GM19043 (cell line): ENCODE measurements around the gene ZFYVE28.

Experiments
- ATAC-seq: cut with Tn5 transposase; IDR thresholded peaks from one replicate; pipeline ENCODE4 v1.9.1; 2021; ENCODE audit warnings: low read depth; ENCODE audit not compliant: unreplicated experiment

The ZFYVE28 gene

GRCh38 chr4:2335729-2336101 lies 82.7 kb downstream of the ZFYVE28 start:
- ATAC-seq, result no peak

- no peak for ATAC-seq
These were observed 83.4 kb downstream of the ZFYVE28 start for GRCh38 chr4:2334826-2335728.

DNA sequence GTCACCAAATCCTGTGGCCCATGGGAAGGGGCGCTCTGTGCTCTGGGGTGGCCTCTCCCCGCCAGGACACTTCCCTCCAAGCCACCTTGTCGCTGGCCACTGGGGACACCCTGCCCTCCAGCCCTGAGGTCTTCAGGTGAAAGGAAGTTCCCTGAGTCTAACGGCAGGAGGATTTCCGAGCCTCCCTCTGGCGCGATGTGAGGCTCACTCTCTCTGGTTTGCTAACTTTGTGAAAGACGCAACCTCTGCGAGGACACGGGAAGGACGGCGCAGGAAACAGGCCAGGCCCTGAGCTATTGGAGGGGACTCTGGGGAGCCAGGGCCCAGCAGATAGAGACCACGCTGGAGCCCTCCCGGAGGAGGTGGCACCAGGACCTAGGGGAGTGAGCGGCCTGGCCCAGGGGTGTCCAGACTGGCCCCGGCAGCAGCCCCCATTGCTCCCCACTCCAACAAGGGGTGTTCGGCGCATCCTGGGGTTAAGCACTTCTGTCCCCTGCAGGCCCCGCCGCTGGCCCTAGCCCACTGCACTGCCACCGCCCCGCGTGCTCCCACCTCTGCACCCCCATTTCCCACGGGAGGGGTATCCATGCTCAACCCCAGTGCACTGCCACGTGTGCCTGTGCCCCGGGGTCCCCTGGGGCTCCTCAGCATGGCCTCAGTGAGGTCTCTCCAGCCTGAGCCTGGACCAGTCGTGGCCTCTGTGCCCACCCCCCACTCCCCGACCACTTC lies 84.4 kb downstream of the ZFYVE28 start:
- ATAC-seq, result no peak

DNA sequence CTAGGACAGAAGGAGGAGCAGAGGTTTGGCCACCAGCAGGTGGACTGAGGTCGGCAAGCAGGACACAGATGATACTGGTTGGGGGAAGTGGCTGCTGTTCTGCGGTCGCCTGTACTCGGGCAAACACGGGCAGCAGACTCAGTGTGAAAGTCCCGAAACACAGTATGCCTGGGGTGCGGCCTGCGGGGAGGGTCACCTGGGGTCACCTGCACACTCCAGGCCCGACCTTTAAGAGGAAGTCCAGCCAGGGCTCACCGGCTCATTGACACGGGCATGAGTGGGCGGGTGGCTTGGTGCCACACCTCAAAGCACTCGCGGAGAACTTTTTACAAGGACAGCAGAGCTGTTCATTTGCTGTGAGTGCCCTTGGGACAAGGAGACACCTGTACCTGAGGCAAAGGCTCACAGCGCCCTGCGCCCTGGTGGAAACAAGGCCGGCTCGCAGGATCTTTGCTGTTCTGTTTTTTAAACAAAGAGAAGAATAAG lies 85.0 kb downstream of the ZFYVE28 start:
- ATAC-seq, result no peak

- ATAC-seq, result no peak
These were observed 85.5 kb downstream of the ZFYVE28 start for GRCh38 chr4:2332976-2333319.

DNA sequence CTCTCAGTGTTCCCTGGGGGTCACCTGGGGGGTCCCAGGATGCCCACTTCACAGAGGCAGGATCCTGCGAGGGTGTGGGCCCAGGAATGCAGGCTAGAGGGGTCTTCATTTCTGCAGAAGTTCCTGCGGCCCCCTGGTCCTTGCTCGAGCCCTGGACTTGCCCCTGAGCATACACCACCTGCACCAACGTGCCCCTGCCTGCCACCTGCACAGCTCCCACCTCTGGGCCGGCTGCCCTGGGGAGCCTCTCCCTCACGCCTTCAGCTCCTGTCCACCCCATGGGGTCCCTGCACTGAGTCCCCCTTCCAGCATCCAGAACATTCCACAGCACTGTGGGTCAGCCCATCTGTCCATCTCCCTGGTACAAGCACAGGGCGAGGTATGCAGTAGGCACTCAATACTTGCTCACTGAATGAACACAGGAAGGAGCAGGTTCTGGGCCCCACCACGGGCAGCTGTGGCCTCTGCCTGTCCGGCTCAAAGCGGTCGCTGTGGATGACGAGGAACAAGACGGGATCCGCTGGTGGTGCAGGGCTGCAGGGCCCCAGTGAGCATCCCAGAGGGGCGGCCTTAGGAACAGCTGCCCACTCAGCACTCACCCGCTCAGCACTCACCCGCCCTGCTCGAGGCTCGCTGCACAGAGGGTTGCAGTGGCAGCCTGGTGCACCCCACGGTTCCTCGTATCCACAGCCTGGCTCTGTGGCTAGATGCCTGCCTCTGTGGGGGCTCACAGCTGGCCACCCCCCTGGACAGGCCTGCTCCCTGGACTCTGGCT lies 86.1 kb downstream of the ZFYVE28 start:
- ATAC-seq, result no peak

- no peak for ATAC-seq
These were observed 86.8 kb downstream of the ZFYVE28 start for GRCh38 chr4:2331519-2332200.

- ATAC-seq, result no peak
These were observed 87.4 kb downstream of the ZFYVE28 start for GRCh38 chr4:2331043-2331420.

DNA sequence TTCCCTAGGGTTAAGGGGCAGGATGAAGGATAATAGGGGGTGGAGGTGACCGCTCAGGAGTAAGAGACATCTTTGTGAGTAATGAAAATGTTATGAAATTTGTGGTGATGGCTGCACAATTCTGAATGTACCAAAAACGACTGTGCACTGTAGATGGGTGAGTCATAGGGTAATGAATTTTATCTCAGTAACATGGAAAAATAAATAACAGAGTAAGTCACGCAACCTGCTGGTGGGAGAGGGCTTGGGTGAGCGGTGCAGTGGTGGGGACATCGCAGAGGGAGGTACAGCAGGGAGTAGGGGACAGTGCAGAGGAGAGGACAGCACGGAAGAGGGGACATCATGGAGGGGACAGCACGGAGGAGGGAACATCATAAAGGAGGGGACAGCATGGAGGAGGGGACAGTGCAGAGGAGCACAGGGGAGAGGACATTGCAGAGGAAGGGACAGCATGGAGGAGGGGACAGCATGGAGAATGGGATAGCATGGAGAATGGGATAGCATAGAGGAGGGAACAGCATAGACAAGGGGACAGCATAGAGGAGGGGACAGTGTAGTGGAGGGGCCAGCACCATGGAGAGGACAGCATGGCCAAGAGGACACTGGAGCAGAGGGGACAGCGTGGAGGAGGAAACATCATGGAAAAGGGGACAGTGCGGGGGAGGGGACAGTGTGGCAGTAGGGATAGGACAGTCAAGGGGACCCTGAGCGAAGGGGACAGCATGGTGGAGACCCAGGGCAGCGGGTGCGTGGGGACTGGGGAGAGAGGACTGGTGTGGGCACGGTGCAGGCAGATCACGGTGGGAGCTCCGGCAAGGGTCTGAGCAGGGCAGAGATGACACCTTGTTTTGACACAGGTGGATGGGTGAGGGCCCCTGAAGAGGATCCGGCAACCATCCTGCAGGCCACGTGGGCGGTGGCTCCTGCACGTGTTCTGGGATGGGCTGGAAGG lies 88.1 kb downstream of the ZFYVE28 start:
- no peak for ATAC-seq

GRCh38 chr4:2327579-2327978 lies 90.9 kb downstream of the ZFYVE28 start:
- ATAC-seq, result no peak

DNA sequence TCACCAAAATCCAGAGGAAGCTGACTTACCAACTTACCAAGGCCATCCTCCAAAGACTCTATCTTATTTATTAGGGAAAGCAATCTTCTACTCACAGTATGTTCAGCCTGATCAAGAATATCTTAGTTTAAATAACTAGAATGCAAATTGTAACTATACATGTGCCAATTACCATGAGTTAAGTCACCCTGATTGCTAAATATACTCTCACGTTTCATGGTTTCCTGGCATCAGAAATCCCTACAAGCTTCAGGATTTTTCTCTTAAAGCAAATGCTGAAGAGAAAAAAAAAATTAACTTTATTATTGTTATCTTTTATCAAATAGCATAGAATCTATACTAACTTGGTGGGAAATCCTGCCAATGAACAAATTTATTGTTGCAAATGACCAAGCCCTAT lies 93.6 kb downstream of the ZFYVE28 start:
- no peak for ATAC-seq

DNA sequence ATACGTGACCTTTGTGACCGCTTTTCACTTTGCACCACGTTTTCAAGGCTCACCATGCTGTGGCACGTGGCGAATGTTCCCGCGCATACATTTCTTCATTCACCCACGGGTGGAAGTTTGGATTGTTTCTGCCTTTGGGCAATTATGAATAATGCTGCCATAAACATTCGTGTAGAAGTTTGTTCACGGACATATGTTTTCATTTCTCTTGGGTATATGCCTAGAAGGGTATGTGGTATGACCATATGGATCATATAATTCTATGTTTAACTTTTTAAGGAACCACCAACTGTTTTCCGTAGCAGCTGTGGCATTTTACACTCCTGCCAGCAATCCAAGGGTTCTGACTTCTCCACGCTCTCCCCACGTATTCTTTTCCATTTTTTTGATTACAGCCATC lies 95.6 kb downstream of the ZFYVE28 start:
- no peak for ATAC-seq

DNA sequence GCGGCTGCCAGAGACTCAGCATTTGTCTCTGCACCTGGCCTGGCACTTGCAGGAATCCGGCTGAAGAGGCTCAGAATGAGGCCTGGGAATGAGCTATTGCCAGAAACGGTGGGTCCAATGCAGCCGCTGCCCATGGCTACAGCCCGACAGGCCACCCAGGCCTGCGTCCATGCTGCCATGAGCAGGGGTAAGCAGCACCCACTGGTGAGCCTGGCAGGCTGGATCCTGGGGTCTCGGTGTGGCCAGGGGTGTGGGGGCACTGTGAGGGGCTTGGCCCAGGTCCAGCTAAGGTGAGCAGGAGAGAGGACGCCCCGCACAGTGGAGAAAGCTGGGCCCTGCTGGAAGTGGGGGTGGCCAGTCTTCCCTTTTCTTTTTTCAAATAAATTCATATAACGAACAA lies 96.2 kb downstream of the ZFYVE28 start:
- ATAC-seq, result no peak

- ATAC-seq, result no peak
These were observed 96.9 kb downstream of the ZFYVE28 start for GRCh38 chr4:2321279-2322196.

GRCh38 chr4:2320746-2321145 lies 97.7 kb downstream of the ZFYVE28 start:
- ATAC-seq, result no peak

DNA sequence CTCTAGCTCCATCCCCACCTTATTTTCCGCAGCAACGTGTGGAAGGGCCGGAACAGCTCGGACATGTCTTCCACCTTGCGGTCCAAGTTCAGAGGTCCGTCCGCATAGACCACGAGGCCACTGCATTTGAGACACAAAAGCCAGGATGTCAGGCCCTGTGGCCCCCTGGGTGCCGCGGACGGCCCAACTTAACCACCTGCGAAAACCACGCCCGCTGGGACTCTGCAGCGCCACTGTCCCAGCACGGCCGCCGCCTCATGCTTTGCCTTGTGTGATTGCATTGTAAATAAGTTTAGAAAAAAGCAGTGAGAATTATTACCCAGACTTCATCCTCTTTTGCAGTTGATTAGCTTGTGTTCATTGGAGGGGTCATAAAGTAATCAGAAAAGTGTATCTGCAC lies 98.3 kb downstream of the ZFYVE28 start:
- ATAC-seq, result no peak

DNA sequence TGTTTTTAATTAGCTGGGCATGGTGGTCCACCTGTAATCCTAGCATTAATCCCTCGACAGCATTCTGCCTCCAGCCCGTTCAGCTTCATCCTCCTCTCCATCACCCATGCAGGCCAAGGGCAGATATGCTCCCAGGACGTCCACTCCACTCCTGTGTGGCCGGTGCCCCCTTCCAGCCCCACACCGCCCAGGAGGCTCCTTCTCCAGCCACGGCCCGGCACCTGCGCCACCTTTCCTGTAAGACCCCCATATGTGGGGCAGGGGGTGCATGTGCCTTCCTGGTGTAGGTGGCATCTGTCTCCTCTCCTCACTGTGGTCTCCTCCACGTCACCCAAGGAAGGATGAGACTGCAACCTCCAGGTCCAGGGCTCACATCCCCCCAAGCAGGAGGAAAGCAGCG lies 99.6 kb downstream of the ZFYVE28 start:
- ATAC-seq, result no peak

GRCh38 chr4:2318476-2318875 lies 100.0 kb downstream of the ZFYVE28 start:
- ATAC-seq, result no peak
